HS-27A (cell line): ENCODE data around the gene FAM50A.

Source experiments
- DNase-seq: peaks from one replicate; pipeline ENCODE4 v3.0.0-alpha.2; 2012; ENCODE audit warnings: low read depth, missing footprints

The FAM50A gene

DNA sequence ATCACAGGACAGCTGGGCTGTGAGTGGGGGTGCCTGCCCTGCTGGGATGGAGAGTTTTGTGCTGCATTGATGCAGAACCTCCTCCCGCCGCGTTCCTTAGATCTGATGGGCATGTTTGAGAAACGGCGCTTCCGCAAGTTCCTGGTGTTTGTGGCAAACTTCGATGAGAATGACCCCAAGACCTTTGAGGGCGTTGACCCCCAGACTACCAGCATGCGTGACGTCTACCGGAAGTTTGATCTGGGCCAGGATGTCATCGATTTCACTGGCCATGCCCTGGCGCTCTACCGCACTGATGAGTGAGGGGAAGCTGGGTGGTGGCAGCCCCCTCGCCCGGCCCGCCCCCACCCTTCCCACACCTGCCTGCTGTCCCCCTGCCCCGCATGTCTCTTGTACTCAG lies 4.1 kb upstream of the FAM50A start:
- DNase-seq = no peak

DNA sequence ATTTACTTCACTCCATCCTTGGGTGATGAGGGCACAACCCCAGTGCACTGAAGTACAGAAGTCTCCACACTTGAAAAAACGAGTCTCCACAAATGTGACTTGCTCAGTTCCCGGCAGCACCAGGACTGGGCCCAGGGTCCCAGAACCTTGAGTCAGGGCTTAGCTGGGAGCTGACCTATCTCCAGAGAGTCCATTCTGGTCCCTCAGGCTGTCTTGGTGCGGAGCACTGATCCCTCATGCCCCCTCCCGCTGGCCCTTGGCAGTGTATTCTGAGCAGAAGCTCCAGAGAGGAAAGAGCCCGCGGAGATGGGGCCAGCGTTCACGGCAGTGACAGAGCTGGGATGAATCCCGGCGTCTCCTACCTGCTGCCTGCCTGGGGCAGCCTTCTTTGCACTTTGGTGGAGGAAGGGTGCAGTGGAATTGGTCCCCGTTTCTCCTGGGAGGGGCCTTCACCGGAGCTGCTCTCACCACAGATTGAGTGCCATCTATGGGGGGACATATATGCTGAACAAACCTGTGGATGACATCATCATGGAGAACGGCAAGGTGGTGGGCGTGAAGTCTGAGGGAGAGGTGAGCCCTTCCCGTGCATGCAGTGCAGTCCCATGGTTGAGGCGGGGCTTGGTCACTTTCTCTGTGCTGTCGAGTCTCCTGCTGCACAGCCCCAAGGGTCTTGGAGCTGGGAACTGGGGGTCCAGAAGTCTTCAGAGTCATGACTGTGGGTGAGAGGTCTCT lies 3.2 kb upstream of the FAM50A start:
- DNase-seq = no peak

DNA sequence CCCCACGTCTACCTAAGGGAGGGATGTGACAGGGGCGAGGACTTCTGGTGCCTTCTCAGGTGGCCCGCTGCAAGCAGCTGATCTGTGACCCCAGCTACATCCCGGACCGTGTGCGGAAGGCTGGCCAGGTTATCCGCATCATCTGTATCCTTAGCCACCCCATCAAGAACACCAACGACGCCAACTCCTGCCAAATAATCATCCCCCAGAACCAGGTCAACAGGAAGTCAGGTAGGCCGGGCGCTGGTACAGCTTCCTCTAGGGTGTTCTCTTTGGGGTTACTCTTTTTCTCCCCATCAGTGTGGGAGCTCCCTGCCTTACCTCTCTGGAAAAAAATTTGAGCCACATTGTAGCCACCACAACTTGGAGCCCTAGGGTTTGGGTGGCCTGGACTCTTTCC lies 2.4 kb upstream of the FAM50A start:
- DNase-seq = no peak

DNA sequence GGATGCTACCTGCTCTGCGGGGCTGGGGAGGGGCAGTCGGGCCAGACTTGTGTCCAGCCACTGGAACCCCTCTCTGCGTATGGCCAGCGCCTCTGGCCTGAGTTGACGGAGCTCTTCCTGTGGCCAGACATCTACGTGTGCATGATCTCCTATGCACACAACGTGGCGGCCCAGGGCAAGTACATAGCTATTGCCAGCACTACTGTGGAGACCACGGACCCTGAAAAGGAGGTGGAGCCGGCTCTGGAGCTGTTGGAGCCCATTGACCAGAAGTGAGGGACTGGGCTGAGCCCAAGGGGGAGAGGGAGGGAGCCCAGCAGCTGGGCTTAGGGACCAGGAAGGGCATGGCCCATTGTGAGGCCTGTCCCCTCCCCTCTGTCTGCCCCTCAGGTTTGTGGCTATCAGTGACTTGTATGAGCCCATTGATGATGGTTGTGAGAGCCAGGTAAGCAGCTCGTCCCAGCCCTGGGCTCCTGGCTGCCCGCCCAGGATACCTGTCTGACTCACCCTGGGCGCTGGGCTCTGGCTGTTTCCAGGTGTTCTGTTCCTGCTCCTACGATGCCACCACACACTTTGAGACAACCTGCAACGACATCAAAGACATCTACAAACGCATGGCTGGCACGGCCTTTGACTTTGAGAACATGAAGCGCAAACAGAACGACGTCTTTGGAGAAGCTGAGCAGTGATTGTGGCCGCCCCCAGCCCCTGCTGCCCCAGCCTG lies 1.8 kb upstream of the FAM50A start:
- DNase-seq = no peak

GRCh38 chrX:154443479-154443910 lies 446 bp upstream of the FAM50A start:
- DNase-seq = no peak

DNA sequence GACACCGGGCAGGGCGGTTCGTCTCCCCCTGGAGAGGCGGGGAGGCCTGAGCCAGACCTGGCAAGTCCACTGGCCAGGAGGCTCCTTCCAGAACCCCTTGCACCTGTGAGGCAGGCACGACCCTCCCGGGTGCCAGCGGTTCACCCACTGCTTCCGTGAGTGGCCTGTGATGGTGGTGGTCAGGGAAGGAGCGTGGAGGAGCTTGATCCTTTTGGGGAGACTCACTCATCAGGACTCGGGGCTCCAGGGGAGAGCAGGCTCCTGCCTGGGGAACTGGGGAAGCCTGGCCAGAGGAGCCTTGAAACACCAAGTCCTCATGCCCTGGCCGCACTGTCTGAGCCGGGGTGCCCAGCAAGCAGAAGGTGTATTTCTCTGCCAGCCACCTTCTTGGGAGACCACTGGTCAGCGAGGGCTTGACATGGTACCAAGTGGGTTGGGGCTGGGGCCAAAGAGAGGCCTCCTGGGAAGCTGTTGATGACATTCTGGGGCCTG lies 860 bp downstream of the FAM50A start:
- no peak for DNase-seq

DNA sequence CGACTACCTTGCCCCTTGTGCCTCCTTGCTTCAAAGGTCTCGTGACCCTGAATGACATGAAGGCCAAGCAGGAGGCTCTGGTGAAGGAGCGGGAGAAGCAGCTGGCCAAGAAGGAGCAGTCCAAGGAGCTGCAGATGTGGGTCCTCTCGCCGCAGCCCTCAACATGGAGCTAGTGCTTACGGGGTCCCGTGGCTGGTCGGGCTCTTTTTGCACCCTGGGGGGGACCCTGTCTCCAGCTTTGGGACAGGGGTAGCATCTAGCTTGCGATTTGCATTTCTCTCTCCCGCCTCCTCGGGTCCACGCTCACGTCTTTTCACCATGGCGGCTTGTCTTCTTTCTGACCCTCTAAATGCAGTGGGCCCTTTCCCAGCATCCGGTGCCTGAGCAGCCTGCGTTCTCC lies 1.8 kb downstream of the FAM50A start:
- no peak for DNase-seq

- DNase-seq = no peak
Measured at GRCh38 chrX:154446430-154446829, 2.5 kb downstream of the FAM50A start.

DNA sequence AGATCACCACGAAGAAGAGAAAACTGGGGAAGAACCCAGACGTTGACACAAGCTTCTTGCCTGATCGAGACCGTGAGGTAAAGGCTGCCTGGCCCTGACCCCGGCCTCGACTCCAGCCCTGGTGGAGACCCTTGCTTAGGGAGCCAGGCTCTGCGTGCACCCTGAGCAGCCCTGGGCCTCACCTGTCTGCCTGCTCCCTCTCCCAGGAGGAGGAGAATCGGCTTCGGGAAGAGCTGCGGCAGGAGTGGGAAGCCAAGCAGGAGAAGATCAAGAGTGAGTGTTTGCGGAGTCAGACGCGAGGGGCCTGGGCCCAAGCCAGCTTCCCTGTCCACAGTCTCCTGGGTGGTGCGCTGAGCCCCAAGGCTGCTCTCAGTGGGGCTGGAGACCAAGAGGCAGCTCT lies 4.5 kb downstream of the FAM50A start:
- DNase-seq = no peak

DNA sequence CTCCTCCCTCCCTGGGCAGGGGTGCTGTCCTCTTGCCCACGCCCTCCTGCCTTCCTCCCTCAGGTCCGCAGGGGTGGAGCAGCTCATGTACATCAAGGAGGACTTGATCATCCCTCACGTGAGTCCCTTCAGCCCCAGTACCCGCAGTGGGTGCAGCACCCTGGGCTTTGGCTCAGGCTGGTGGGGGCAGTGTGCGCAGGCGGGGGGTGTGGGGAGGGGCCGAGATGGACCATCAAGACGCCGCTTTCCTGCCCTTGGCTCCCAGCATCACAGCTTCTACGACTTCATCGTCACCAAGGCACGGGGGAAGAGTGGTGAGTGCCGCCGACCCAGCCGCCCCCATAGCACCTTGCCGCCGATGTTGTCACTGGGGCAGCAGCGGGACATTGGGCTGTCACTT lies 5.7 kb downstream of the FAM50A start:
- no peak for DNase-seq

DNA sequence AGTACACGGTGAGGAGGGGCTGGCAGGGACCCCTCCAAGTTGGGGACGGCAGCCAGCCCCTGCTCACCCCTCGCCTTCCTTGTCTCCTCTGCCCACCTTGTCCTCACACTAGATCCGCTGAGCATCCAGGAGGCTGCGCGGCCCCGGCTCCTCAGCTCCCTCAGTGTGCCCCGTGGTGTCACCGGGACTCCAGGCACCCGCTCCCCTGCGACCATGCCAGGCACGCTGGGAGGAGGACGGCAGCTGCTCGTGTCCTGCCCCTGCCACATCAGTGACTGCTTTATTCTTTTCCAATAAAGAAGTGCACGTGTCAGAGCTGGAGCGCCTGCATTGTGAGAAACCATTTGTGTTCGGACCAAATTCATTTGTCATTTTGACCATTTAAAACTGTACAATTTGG lies 6.4 kb downstream of the FAM50A start:
- DNase-seq = no peak

DNA sequence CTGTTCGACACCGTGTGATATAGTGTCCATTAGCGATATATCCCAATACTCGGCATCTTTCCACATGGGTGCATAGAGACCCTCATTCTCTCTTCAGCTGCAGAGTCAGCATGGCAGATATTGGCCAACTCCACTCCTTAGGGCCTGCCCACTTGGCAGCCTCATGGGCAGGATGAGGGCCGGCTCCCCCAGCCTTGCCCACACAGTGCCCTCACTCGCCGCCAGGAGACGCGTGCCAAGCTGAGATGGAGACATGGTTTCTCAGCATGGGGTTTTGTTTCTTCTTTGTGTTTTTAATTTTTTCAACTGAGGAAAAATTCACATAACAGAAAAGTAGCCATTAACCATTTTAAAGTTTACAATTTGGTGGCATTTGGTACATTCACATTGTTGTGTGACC lies 8.9 kb downstream of the FAM50A start:
- DNase-seq = no peak

DNA sequence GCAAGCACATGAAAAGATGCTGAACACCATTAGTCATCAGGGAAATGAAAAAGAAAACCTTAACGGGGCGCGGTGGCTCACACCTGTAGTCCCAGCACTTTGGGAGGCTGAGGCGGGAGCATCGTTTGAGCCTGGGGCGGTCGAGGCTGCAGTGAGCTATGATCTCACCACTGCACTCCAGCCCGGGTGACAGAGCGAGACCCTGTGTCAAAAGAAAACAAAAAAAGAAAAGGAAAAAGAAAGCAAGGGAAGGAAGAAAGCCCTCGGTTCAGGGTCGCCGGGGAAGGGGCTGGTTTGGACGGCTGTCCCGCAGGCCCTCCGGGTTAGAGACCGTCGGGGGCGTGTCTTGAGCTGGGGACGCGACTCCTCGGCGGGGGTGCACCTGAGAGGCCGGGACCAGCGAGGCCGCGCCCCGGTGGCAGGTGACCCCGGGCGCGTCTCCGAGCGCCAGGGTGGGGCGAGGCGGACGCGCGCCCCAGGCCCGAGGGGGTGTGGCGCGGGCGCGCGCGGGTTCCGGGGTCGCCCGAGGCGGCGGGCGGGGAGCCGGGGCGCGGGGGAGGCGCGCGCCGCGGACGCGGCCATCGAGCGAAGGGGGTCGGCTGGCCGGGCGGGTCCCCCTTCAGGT lies 13.7 kb downstream of the FAM50A start:
- DNase-seq = no peak

GRCh38 chrX:154458116-154458953 lies 14.4 kb downstream of the FAM50A start, which contains the start of gene PLXNA3:
Gene PLXNA3, plus strand, starts transcription at chrX:154458281. Its CDS starts 1,903 bp downstream, at chrX:154460184.
- no peak for DNase-seq

GRCh38 chrX:154458954-154459778 lies 15.2 kb downstream of the FAM50A start:
- DNase-seq = no peak

DNA sequence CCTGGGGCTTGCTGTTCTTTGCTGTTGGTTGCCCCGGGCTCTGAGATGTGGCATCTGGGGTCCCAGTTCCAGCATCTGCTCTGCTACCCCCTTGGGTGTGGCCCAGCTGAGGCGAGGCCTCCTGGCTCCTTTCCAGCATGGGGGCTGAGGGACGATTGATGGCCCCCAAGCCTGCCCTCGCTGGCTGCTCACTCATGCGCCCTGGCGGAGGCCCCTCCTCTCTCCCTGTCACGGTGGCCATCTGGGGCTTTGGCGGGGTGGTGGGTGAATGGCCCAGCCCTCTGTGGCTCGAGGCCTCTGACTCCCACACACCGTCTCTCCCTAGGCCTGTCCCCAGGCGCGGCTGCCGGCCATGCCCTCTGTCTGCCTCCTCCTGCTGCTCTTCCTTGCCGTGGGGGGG lies 15.9 kb downstream of the FAM50A start:
- DNase-seq = no peak

DNA sequence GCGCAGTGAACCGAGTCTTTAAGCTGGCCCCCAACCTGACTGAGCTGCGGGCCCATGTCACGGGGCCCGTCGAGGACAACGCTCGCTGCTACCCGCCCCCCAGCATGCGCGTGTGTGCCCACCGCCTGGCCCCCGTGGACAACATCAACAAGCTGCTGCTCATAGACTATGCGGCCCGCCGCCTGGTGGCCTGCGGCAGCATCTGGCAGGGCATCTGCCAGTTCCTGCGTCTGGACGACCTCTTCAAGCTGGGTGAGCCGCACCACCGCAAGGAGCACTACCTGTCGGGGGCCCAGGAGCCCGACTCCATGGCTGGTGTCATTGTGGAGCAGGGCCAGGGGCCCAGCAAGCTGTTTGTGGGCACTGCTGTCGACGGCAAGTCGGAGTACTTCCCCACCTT lies 16.4 kb downstream of the FAM50A start:
- no peak for DNase-seq

DNA sequence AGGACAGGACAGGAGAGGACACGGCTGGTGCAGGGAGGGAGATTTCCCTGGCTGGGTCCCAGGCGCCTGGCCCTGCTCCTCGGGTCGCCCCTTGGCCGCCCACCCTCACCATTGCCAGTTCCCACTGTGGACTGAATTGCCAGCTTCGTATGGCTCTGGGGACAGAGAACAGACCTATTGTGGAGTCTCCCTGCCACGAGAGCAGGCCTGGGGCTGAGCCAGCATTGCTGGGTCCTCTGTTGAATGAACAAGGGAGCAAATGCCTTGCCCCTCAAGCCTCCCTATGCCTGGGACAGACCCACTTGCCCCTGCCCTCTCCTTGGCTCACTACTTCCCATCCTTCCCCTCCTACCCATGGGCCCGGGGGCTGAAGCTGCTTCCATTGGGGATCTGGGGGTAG lies 18.5 kb downstream of the FAM50A start:
- no peak for DNase-seq

- DNase-seq = no peak
Measured at GRCh38 chrX:154463611-154464220, 19.8 kb downstream of the FAM50A start.

GRCh38 chrX:154464806-154465365 lies 20.9 kb downstream of the FAM50A start:
- no peak for DNase-seq
